SJSA1 (cell line): ENCODE results near the gene EPB41. TPM values are rescaled to one million over a fixed set of nuclear protein-coding genes. Genes with fewer than 3 reads are reported as not detected.
"Not testable (repeated sequence)": the region's sequence is repeated elsewhere in the genome, so short reads cannot be mapped to it uniquely, and the experiment has no call there.

Experiments used
- DNase-seq, 2 experiments: peaks; one replicate each; pipeline ENCODE4 v3.0.0-alpha.2; 2015 to 2020; ENCODE audit warnings: low spot score in 2 of 2, low read depth in 1 of 2
- H3K27ac ChIP-seq: fragments of 250-450 bp; sonication (Bioruptor Pico); 2 replicates; pipeline ENCODE4 v1.5.1; 2020; ENCODE audit warnings: mild to moderate bottlenecking, moderate library complexity
- H3K27me3 ChIP-seq: fragments of 250-450 bp; sonication (Bioruptor Pico); replicated peaks from 2 replicates; pipeline ENCODE4 v1.5.1; 2020; ENCODE audit warnings: mild to moderate bottlenecking, moderate library complexity
- H3K36me3 ChIP-seq: fragments of 250-450 bp; sonication (Bioruptor Pico); 2 replicates; pipeline ENCODE4 v1.5.1; 2020; ENCODE audit warnings: mild to moderate bottlenecking
- H3K4me1 ChIP-seq: fragments of 250-450 bp; sonication (Bioruptor Pico); replicated peaks from 2 replicates; pipeline ENCODE4 v1.6.1; 2021; ENCODE audit warnings: mild to moderate bottlenecking
- H3K4me3 ChIP-seq: fragments of 250-450 bp; sonication (Bioruptor Pico); 2 replicates; pipeline ENCODE4 v1.5.1; 2020; ENCODE audit warnings: mild to moderate bottlenecking
- H3K9me3 ChIP-seq: fragments of 250-450 bp; sonication (Bioruptor Pico); replicated peaks from 2 replicates; pipeline ENCODE4 v1.5.1; 2020; ENCODE audit warnings: mild to moderate bottlenecking
- total RNA-seq: library from RNA; depleted of rRNA; stranded (reverse); fragments of >200 nt; shearing (Covaris generic); gene quantifications from 2 replicates; pipeline ENCODE4 v1.2.3, GENCODE V29; 2014

The EPB41 gene
- total RNA-seq, 1 experiment from 2014 or later, result 5.3 TPM

DNA sequence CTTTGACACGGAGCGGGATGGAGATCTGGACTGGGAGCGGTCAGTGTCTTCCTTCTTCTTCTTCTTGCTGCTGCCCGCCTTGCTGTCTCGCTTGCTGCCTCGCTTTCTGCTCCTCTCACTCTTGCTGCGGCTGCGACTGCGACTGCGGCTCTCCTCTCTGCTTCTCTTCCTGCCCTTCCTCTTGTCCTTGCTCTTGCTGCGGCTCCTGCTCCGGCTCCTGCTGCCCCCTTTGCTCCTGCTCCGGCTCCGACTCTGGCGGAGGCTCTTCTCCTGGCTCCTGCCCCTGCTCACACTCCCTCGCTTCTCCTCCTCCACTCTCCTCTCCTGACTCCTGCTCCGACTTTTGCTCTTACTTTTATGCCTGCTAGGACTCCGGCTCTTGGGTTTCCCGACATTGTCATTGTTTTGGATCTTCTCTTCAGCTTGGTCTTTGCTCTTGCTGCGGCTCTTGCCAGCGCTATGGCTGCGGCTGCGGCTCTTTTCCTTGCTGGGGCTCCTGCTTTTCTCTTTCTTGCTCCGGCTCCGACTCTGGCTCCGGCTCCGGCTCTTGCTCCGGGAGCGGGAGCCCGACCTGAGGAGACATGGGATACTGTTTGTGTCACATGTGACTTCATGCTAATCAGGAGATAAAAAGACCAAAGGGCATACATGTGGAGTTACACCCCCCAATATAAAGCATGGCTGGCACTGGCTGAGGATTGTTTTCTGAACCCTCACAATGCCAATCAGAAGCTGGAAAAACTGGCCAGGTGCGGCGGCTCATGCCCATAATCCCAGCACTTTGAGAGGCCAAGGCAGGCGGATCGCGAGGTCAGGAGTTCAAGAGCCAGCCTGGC, 234.5 kb downstream of the EPB41 start:
- Histone ChIP-seq H3K27me3 (no peaks in the 10 kb centered on the region), H3K4me1 (no peaks in the 10 kb centered on the region), H3K4me3 (no peak overlapping the region), H3K27ac (no peak overlapping the region), H3K9me3 (no peaks in the 10 kb centered on the region), H3K36me3 (peaks cover 95% of the 10 kb centered on the region)
- DNase-seq, result no peak

DNA sequence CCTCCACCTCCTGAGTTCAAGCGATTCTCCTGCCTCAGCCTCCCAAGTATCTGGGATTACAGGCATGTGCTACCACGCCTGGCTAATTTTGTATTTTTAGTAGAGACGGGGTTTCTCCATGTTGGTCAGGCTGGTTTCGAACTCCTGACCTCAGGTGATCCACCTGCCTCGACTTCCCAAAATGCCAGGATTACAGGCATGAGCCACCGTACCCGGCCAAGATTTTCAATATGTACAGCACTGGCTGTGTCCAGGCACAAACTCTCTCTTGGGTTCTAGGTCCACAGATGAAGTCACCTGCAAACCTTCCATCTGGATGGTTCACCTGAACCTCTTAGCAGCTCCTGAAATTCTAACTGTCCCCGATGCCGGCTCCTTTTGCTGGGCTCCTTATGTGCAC, 236.0 kb downstream of the EPB41 start:
- not testable (repeated sequence) for H3K27ac ChIP-seq, H3K4me1 ChIP-seq, DNase-seq, H3K27me3 ChIP-seq, H3K9me3 ChIP-seq, H3K4me3 ChIP-seq
- peaks cover 98% of the 10 kb centered on the region for H3K36me3 ChIP-seq

DNA sequence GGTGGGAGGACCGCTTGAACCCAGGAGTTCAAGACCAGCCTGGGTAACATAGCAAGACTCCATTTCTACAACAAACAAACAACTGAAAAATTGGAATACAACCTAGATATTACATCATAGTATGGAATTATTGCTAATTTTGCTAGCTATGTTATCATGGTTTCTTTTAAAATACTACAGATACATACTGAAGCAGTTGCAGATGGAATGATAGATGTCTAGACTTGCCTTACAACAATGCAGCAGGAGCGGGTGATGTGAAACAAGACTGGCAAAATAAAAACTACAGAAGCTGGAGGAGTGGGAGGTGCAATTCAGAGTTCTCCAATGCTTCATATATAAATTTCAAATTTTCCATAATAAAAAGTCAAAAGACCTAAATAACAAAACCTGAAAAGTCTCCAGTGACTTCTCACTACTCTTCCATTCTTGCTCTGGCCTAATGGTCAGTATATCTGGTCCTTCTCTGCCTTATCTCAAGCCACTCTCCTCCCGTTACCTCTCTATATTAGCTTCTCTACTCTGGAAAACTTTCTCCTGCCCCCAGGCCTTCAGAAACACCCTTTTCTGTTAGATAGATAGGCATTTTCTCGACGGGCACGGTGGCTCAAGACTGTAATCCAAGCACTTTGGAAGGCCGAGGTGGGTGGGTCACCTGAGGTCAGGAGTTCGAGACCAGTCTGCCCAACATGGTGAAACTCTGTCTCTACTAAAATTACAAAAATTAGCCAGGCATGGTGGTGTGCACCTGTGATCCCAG, 237.9 kb downstream of the EPB41 start:
- H3K4me3 ChIP-seq, result no peak overlapping the region
- DNase-seq, result no peak
- H3K36me3 ChIP-seq, result peaks cover 98% of the 10 kb centered on the region
- no peaks in the 10 kb centered on the region for H3K27me3 ChIP-seq
- no peaks in the 10 kb centered on the region for H3K4me1 ChIP-seq
- no peaks in the 10 kb centered on the region for H3K9me3 ChIP-seq
- H3K27ac ChIP-seq, result no peak overlapping the region

DNA sequence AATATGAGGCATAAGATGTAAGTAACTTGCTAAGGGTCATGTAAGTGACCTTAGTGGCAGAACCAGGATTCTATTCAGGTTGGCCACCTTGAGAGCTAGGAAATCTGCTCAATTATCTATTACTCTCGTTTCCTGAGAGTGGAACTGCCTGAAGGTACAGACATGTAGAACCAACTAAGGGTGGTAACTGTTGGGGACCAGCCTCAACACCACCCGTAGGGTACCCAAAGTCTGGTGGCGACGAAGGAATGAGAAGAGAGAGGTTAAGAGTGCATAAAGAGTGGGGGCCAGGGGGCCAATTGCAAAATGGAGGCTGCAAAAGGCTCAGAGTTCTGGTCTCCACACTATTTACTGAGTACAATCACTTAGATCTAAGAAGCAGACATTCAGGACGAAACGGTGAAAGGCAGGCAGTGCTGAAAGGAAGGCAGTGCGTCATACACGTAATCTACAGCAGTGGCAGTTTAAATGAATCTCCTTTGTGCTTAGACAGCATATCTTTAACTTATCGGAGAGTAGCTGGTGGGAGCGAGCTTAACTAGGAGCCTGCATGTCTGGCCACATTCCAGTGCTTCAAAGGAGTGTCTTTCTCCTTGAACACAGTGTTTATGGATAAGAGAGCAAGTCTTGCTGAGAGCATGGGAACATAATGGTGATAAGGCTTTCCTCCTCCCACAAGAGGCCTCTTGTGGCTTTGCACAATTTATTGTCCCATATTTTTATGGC, 242.3 kb downstream of the EPB41 start:
- Histone ChIP-seq H3K9me3 (no peaks in the 10 kb centered on the region), H3K4me1 (no peaks in the 10 kb centered on the region), H3K4me3 (no peak overlapping the region), H3K27me3 (no peaks in the 10 kb centered on the region), H3K36me3 (peaks cover 97% of the 10 kb centered on the region), H3K27ac (no peak overlapping the region)
- no peak for DNase-seq

DNA sequence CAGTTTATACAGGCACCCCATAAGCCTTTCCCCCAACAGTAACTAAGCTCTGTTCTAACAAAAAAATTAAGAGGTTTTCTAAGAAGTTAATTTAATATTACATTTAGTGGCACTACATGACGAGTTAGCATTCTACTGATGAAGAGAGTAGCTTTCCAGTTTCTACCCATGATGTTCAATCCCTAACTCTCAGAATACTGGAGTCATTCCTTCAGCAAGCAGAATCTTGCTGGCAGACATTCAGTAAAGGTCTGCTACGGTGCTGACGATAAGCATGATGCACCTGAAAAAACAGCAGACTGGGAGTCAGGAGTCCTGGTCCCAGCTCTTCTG, 242.9 kb downstream of the EPB41 start:
- H3K27me3 ChIP-seq, result no peaks in the 10 kb centered on the region
- H3K9me3 ChIP-seq, result no peaks in the 10 kb centered on the region
- H3K4me1 ChIP-seq, result no peaks in the 10 kb centered on the region
- H3K4me3 ChIP-seq, result no peak overlapping the region
- H3K27ac ChIP-seq, result no peak overlapping the region
- H3K36me3 ChIP-seq, result peaks cover 97% of the 10 kb centered on the region
- no peak for DNase-seq

DNA sequence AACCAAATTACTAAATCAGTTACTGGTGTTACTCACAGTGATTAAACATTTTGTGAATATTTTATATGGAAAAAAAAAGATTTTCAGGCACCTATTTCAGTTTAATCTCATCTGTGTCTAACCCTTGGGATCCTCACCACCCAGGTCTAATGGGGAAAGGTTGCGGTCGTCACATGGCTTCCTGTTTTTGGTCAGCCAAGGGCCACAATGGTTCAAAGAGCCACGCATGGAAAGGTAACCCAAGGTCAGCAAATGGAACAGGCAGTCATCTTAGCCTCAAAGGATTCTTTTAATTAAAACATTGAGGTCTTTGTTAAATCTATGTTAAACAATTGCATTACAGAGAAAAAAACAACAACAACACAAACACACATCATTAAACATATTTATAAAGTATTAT, 245.4 kb downstream of the EPB41 start:
- Histone ChIP-seq H3K4me3 (no peak overlapping the region), H3K27me3 (no peaks in the 10 kb centered on the region), H3K9me3 (no peaks in the 10 kb centered on the region), H3K27ac (no peak overlapping the region), H3K4me1 (no peaks in the 10 kb centered on the region), H3K36me3 (peaks cover 97% of the 10 kb centered on the region)
- no peak for DNase-seq

DNA sequence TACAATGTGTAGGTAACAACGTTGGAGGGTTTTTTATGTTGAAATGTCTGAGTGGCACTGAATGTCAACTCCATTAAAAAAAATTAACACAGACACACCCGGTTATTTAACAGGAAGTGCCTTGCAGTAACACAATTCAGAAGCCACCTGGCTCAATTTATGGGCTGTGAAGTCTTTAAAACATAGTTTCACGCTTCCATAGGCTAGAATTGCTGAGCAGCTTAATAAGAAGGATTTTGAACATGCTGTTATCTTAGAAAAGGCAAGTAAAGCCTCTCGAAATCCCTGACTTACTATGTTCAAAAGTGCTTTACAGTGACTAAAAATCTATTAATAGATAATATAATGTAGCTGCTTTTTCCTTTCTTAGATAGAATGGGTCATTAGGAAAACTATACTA, 247.7 kb downstream of the EPB41 start:
- no peaks in the 10 kb centered on the region for H3K27me3 ChIP-seq
- H3K4me3 ChIP-seq, result no peak overlapping the region
- no peak for DNase-seq
- H3K27ac ChIP-seq, result no peak overlapping the region
- H3K9me3 ChIP-seq, result no peaks in the 10 kb centered on the region
- H3K36me3 ChIP-seq, result peaks cover 97% of the 10 kb centered on the region
- no peaks in the 10 kb centered on the region for H3K4me1 ChIP-seq

DNA sequence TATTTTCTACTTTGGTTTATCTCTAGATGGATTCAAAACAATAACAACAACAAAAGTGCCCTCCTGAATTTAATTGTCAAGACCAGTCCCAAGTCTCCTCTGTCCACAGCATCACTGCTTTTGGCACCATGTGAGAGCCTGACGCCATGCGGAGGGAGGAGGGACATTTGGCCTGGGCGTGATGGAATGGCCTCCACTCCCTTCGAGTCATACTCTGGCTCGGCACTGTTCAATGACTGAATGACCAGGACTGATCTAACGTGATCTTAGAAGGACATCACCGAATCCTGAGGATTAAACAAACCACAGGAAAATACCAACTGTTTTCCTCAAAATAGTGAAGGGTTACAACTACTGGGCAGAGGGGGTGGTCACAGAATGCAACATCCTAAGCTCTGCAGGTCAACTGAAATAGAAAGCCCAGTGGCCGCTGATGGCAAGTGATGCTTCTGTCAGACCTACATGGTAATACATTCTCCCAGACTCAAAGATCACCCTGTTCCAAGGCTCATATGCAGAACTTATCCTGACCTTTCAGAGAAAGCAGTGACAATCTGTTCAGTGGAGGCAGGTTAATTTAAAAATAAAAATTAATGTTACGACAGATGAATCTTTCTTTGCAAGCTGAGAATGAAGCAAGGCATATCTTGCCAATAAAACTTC, 248.2 kb downstream of the EPB41 start:
- H3K27me3 ChIP-seq, result no peaks in the 10 kb centered on the region
- H3K36me3 ChIP-seq, result peaks cover 97% of the 10 kb centered on the region
- no peaks in the 10 kb centered on the region for H3K4me1 ChIP-seq
- no peaks in the 10 kb centered on the region for H3K9me3 ChIP-seq
- H3K27ac ChIP-seq, result no peak overlapping the region
- no peak overlapping the region for H3K4me3 ChIP-seq
- DNase-seq, result no peak

DNA sequence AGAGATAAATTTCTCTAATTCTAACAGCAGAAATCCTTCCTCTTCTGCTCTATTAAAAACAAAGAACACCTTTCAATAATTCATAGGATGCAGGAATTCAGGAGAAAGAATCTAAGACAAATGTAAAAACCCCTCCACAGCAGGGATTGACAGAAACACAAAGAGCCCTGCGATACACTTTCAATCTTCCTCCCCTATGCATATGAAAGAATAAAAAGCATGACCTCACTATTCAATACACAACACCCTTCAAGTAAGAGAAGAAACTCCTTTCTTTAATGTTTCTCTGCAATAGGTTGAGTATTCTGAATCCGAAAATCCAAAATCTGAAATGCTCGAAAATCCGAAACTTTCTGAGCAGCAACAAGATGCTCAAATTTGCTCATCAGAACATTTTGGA, 250.2 kb downstream of the EPB41 start:
- H3K27me3 ChIP-seq, result no peaks in the 10 kb centered on the region
- DNase-seq, result no peak
- H3K4me1 ChIP-seq, result no peaks in the 10 kb centered on the region
- H3K4me3 ChIP-seq, result no peak overlapping the region
- no peaks in the 10 kb centered on the region for H3K9me3 ChIP-seq
- no peak overlapping the region for H3K27ac ChIP-seq
- peaks cover 97% of the 10 kb centered on the region for H3K36me3 ChIP-seq

DNA sequence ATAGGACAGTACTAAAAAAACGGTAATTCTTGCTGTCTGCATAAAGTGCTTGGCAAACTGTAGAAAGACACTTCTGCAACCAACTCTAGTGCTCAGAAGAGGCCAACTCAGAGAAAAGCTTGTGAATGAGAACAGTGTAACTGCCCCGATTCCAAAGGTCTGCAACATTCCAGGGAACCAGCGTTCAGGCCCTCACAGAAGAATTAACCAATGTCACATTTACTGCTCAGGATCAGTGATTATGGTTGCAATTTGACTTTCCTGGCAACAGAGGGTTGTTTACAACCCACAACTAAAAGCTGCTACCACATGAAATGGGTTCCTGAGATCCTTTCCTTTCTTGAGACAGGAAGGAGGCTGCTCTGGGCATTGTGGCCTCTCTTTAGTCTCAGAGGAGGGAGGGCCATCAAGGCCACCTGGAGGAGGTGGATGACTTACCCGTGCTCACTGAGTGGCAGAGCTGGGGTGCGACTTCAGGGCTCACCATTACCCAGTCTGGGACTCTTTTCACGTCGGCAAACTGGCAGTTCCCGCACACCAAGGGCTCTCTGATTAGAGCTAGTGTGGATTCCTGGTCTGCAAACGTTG, 252.0 kb downstream of the EPB41 start:
- H3K27ac ChIP-seq, result no peak overlapping the region

DNA sequence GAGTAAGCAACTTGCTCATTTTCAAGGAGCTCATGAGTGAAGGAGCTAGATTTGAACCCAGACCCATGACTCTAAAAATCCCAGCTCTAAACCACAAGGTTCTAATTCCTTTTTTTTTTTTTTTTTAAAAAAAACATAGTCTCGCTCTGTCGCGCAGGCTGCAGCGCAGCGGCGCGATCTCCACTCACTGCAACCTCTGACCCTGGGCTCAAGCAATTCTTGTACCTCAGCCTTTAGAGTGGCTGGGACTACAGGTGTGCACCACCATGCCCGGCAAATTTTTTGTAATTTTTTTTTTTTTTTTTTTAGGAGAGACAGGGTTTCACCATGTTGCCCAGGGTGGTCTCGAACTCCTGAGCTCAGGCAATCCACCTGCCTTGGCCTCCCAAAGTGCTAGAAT, 253.5 kb downstream of the EPB41 start:
- H3K27me3 ChIP-seq, result no peaks in the 10 kb centered on the region
- no peak overlapping the region for H3K27ac ChIP-seq
- H3K4me3 ChIP-seq, result no peak overlapping the region
- 0 out of 2 replicates have a peak, but pooled peaks cover 5% of the 10 kb centered on the region for H3K4me1 ChIP-seq
- DNase-seq, result no peak
- H3K36me3 ChIP-seq, result peaks cover 97% of the 10 kb centered on the region
- H3K9me3 ChIP-seq, result no peaks in the 10 kb centered on the region

More for the DNA sequence above, 252.0 kb downstream of the EPB41 start:
- no peak for DNase-seq
- Histone ChIP-seq H3K36me3 (peaks cover 97% of the 10 kb centered on the region), H3K4me3 (no peak overlapping the region), H3K9me3 (no peaks in the 10 kb centered on the region), H3K4me1 (0 out of 2 replicates have a peak, but pooled peaks cover 2% of the 10 kb centered on the region), H3K27me3 (no peaks in the 10 kb centered on the region)
